Esophagus squamous epithelium (tissue), 4 donors: Measurements from ENCODE around the gene FAU.

Experiments
- CTCF ChIP-seq, 6 experiments: fragments of 450-650 bp in 4 of 6; fragments of 200-600 bp in 2 of 6; sonication (generic) in 2 of 6; IDR thresholded peaks; one replicate each; pipeline ENCODE4 v1.5.1; 2016 to 2019; ENCODE audit warnings: antibody characterized with exemption in 6 of 6, mild to moderate bottlenecking in 4 of 6, moderate library complexity in 4 of 6
- POLR2A ChIP-seq, 4 donors: fragments of 450-650 bp; IDR thresholded peaks; one replicate each; pipeline ENCODE4 v1.6.1; 2017; ENCODE audit warnings: antibody characterized with exemption in 4 of 4, mild to moderate bottlenecking in 4 of 4, moderate library complexity in 3 of 4

- TF ChIP-seq CTCF (IDR thresholded peaks at IDR 0.05) (peak; percentile 33 to 83 (median 67)), POLR2A (IDR thresholded peaks at IDR 0.05) (no peak)
These were observed 43.8 kb downstream of the FAU start for GRCh38 chr11:65078151-65078550.
